GM12801 (cell line): ENCODE data around the gene LPO.

Source experiments
- CTCF ChIP-seq: IDR thresholded peaks from one replicate; pipeline ENCODE4 v1.5.1; 2011; ENCODE audit warnings: control low read depth; ENCODE audit not compliant: insufficient read length; ENCODE audit errors: extremely low read depth

LPO gene

GRCh38 chr17:58289869-58290268 lies 51.5 kb downstream of the LPO start:
- no peak for TF ChIP-seq CTCF

DNA sequence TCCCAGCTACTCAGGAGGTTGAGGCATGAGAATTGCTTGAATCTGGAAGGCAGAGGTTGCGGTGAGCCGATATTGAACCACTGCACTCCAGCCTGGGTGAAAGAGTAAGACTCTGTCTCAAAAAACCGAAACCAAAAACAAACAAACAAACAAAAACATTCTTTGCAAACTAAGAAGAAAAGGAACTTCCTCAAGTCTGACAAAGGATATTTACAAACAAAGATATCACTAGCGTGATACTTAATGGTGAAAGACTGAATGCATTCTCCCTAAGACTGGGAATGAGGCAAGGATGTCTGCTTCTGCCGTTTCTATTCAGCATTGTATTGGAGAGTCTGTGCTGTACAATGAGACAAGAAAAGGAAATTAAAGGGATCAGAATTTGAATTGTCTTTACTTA lies 52.9 kb downstream of the LPO start:
- TF ChIP-seq CTCF = no peak

GRCh38 chr17:58294034-58294433 lies 55.6 kb downstream of the LPO start:
- TF ChIP-seq CTCF = no peak

- TF ChIP-seq CTCF = no peak
Observed at GRCh38 chr17:58300336-58300735, 62.0 kb downstream of the LPO start.

GRCh38 chr17:58301504-58302150 lies 63.2 kb downstream of the LPO start:
- TF ChIP-seq CTCF = no peak

- TF ChIP-seq CTCF = no peak
Observed at GRCh38 chr17:58302171-58302918, 64.0 kb downstream of the LPO start.

DNA sequence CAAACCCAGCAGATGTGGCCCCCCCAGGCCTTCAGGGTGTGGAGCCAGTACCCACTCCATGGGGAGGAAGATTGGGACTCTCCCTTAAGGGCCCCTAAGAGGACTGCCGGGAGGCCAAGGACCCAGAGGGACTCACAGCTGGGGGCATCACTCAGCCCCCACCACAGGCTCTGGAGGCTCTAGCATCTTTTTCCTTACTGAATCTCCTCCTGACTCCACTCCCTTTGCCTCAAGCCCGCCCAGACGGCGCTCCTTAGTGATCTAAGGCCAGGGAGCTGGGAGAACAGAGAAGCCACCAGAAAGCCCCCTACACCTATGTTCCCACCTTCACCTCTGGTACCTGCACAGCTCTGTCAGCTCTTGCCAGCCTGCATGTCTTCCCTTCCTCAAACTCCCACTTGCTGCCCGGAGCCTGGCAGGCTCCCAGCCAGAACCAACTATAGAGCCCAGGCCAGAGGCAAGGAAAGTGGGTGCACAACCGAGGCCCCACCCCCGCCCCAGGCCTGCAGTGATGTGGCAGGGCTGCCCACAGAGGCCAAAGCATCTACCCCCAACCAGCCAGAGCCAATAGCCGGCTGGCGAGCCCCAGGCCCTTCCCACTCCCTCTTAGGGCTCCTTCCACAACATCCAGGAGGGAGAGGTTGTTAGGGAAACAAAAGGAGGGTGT lies 64.7 kb downstream of the LPO start:
- TF ChIP-seq CTCF = no peak
